ENCODE results near the gene RGS9BP.

DNA sequence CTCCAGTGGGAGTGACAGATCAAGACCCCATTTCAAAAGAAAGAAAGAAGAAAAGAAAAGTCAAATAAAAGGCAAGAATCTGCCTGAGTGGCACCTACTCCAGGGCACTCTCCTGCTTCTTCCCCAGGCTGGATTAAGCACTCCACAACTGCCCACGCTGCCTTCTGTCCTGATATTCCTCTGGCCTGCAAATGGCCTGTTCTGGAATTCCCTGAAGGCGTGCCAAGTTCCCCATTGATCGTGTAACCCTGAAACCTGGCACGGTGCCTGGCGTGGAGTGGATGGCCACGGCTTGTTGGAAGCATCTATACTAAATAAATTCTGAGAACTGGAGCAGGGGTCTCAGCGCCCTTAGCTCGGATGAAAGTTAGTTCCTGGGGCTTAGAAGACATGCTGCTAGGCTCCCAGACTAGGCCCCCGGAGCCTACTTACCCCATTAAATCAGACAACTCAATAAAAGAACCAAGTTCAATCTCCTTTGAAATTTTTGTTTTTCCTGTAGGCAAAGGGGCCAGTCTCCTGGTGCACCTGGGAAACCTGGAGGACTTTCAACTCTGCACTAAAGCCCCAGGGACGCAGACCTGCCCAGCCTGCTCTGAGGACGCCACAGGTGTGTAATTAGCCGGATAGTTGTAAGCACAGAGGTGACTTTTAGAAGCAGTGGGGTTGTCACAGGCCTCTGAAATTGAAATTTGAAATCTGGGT is 22.6 kb upstream of the RGS9BP start:
- TF ChIP-seq, protein P1, sequence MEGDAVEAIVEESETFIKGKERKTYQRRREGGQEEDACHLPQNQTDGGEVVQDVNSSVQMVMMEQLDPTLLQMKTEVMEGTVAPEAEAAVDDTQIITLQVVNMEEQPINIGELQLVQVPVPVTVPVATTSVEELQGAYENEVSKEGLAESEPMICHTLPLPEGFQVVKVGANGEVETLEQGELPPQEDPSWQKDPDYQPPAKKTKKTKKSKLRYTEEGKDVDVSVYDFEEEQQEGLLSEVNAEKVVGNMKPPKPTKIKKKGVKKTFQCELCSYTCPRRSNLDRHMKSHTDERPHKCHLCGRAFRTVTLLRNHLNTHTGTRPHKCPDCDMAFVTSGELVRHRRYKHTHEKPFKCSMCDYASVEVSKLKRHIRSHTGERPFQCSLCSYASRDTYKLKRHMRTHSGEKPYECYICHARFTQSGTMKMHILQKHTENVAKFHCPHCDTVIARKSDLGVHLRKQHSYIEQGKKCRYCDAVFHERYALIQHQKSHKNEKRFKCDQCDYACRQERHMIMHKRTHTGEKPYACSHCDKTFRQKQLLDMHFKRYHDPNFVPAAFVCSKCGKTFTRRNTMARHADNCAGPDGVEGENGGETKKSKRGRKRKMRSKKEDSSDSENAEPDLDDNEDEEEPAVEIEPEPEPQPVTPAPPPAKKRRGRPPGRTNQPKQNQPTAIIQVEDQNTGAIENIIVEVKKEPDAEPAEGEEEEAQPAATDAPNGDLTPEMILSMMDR (IDR thresholded peaks at IDR 0.05; ENCODE audit: insufficient read depth, low read length), result no peak
- TF ChIP-seq, protein P2, sequence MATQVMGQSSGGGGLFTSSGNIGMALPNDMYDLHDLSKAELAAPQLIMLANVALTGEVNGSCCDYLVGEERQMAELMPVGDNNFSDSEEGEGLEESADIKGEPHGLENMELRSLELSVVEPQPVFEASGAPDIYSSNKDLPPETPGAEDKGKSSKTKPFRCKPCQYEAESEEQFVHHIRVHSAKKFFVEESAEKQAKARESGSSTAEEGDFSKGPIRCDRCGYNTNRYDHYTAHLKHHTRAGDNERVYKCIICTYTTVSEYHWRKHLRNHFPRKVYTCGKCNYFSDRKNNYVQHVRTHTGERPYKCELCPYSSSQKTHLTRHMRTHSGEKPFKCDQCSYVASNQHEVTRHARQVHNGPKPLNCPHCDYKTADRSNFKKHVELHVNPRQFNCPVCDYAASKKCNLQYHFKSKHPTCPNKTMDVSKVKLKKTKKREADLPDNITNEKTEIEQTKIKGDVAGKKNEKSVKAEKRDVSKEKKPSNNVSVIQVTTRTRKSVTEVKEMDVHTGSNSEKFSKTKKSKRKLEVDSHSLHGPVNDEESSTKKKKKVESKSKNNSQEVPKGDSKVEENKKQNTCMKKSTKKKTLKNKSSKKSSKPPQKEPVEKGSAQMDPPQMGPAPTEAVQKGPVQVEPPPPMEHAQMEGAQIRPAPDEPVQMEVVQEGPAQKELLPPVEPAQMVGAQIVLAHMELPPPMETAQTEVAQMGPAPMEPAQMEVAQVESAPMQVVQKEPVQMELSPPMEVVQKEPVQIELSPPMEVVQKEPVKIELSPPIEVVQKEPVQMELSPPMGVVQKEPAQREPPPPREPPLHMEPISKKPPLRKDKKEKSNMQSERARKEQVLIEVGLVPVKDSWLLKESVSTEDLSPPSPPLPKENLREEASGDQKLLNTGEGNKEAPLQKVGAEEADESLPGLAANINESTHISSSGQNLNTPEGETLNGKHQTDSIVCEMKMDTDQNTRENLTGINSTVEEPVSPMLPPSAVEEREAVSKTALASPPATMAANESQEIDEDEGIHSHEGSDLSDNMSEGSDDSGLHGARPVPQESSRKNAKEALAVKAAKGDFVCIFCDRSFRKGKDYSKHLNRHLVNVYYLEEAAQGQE (IDR thresholded peaks at IDR 0.05; ENCODE audit: insufficient replicate concordance, low read depth), result no peak
- TF ChIP-seq POLR2AphosphoS5 (IDR thresholded peaks at IDR 0.05; ENCODE audit: low read depth) (no peak), GABPA (IDR thresholded peaks at IDR 0.05; ENCODE audit: low read depth) (no peak)
